Daoy (cell line): Measurements from ENCODE around the gene UTS2R. TPM values are rescaled to one million over a fixed set of nuclear protein-coding genes. Genes with fewer than 3 reads are reported as not detected.
"Not testable (repeated sequence)": the region's sequence is repeated elsewhere in the genome, so short reads cannot be mapped to it uniquely, and the experiment has no call there.

Experiments used
- DNase-seq: peaks from one replicate; pipeline ENCODE4 v3.0.0-alpha.2; 2015; ENCODE audit warnings: low read depth
- total RNA-seq: library from RNA; depleted of rRNA; stranded (reverse); fragments of >200 nt; shearing (Covaris generic); gene quantifications from 2 replicates; pipeline ENCODE4 v1.2.3, GENCODE V29; 2014

UTS2R gene
- total RNA-seq, 1 experiment from 2014 or later, result not detected

GRCh38 chr17:82334204-82334621 is 37.4 kb upstream of the UTS2R start:
- no peak for DNase-seq

- peak; percentile 39 for DNase-seq
Observed at GRCh38 chr17:82334622-82335394, 36.8 kb upstream of the UTS2R start.

DNA sequence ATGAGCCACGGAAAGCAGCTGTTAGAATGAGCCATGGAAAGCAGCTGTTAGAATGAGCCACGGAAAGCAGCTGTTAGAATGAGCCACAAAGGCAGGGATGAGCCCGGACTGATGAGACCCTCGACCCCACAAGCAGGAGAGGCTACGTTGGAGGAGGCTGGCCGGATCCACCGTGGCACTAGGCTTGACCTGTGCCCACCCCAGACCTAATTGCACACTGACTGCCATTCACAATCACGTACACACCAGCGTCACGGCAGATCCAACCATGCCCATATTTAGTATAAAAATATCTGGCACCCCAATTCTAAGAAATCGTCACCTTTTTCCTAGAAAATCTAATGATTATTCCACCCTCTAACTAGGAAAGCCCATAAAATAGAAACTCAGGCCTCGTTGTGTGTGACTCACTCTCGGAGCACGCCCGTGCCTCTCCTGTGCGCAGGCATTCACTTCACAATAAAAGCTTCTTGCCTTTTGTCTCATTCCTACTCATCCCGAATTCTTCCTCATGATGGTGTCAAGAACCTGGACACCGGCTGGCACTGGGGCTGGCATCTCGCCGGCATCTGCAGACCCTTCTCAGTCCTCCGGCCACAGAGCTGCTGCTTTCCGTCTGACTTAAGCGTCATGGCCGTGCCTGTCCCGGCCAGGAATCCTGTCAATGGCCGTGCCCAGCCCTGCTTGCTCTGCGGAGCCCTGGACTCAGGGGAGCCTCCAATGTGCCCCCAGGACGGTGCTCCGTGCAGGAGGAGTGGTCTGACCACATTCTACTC is 32.5 kb upstream of the UTS2R start:
- DNase-seq, result peak; percentile 80

- no peak for DNase-seq
Observed at GRCh38 chr17:82339634-82340580, 31.7 kb upstream of the UTS2R start.

DNA sequence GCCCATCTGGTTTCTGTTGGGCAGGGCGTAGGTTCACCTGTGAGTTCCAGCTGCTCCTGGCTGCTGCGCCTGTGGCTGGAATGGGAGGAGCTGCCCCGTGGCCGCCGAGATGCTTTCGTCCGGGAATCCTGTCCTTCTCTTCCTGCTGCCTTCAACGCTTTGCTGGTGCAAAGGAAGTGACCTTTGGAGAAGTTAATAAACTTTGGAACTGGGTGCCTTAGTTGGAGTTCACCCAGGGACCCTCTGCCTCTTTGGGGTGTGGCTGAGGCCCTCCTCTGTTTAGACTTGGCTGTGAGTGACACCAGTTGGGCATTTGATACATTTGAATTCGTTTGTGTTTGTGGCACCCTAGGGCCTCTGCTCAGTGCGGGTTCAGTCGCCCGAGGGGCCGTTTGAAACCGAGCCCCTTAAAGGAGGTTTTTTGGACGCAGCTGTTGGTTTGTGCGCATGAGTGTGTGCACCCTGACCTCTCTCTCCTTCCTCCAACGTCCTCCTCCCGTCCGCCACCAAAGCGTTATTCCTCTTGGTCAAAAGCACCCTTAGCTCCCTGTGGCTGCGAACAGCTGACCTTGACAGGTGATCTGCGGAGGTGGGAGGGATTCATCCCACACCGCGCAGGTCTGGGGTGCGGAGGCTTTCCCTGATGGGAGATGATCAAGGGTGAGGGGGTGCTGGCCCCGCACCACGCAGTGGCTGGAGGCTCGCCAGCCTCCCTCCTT is 29.0 kb upstream of the UTS2R start:
- no peak for DNase-seq

GRCh38 chr17:82343560-82343959 is 28.0 kb upstream of the UTS2R start:
- DNase-seq, result no peak

GRCh38 chr17:82344175-82344907 is 27.2 kb upstream of the UTS2R start:
- DNase-seq, result no peak

- no peak for DNase-seq
Observed at GRCh38 chr17:82345151-82345976, 26.2 kb upstream of the UTS2R start.

DNA sequence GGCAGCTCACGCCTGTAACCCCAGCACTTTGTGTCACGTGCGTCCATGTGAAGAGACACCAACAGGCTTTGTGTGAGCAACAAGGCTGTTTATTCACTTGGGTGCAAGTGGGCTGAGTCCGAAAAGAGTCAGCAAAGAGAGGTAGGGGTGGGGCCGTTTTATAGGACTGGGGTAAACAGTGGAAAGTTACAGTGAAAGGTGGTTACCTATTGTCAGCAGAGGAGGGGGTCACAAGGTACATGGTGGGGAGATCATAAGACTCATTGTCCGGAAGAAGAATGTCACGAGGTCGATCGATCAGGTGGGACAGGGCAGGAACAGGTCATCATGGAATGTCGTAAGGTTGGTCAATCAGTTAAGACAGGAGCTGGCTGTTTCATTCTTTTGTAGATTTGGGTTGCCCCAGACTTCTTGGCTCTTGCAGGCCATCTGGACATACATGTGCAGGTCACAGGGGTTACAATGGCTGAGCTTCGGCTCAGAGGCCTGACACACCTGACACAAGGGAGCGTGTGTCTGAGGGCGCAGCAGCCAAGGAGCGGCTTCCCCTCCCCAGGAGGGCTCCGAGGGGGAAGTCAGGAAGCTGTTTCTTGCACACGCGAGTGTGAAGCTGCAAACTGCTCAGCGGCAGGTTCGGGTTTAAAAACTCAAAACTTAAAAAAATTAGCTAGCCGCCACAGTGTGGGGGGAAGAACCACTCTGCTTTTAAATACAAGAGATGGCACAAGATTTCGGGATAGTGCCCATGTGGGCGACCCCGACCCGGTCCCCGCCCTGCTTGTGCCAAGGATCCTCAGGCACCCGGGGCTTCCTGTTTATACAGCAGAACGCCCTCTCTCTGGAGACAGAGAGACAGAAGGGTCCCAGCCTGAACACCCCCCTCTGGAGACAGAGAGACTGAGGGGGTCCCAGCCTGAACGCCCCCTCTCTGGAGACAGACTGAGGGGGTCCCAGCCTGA is 24.9 kb upstream of the UTS2R start:
- DNase-seq, result no peak

DNA sequence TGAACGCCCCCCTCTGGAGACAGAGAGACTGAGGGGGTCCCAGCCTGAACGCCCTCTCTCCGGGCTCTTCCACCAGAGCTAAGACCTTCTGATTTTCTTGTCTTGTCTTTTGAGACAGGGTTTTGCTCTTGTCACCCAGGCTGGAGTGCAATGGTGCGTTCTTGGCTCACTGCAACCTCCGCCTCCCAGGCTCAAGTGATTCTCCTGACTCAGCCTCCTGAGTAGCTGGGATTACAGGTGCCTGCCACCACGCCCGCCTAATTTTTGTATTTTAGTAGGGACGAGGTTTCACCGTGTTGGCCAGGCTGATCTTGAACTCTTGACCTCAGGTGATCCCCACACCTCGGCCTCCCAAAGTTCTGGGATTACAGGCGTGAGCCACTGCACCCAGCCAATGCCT is 23.6 kb upstream of the UTS2R start:
- not testable (repeated sequence) for DNase-seq

- DNase-seq, result no peak
Observed at GRCh38 chr17:82348434-82348833, 23.1 kb upstream of the UTS2R start.

DNA sequence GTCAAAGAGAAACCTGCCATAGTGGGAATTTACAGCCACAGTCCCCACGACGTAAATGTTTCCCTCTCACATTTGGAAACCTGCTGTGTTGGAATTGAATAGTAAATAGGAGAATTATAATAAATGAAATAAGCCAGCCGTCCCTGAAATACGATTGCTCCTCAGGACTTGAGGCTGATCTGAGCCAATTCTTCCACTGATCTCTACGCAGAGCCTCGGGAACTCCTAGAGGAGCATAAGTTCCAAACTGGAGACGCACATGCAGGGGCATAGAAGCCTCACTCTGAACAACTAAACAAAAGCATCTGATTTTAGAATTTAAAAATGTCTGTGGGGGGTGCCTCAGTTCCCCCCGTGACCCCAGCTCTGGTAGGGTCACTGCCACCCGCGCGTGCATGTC is 22.7 kb upstream of the UTS2R start:
- no peak for DNase-seq

DNA sequence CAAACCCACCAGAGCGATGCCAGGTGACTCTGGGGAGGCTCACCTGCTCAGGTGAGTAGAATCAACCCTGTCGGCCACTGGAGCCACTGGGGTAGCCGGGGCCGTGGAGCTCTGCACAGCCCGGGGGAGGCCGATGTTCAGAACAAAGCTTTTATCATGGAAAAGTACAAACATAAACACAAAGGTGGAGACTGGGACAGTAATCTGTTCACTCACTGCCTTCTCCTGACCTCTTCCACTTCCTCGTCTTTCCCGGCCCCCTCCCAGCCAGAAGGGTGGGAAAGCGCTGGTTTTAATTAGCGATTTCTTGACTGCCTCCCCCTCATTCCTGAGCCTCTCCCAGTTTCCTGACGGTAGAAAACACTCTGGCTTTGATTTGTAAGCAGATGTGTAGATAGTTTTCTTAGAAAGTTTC is 22.3 kb upstream of the UTS2R start:
- no peak for DNase-seq

- peak; percentile 68 for DNase-seq
Observed at GRCh38 chr17:82350182-82351030, 21.2 kb upstream of the UTS2R start.

DNA sequence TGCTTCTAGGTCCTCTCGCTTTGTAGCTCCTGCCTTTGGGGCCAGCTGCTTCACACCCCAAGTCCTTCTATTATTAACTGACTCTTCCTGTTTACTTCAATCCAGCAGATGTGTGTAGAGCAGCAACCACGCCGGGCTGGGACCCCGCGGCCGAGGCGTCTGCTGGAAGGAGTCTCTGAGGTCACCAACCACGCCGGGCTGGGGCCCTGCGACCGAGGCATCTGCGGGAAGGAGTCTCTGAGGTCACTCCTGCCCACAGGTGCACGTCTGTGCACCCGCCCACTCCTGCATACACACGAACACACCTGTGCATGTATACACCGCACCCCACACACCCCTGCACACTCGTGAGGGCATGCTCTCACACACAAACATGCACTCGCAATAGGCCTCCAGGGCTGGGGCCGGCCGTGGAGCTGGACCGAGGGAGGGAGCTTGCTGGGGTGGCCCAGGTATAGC is 20.3 kb upstream of the UTS2R start:
- DNase-seq, result no peak

- DNase-seq, result peak; percentile 86
Observed at GRCh38 chr17:82351713-82352488, 19.7 kb upstream of the UTS2R start.

DNA sequence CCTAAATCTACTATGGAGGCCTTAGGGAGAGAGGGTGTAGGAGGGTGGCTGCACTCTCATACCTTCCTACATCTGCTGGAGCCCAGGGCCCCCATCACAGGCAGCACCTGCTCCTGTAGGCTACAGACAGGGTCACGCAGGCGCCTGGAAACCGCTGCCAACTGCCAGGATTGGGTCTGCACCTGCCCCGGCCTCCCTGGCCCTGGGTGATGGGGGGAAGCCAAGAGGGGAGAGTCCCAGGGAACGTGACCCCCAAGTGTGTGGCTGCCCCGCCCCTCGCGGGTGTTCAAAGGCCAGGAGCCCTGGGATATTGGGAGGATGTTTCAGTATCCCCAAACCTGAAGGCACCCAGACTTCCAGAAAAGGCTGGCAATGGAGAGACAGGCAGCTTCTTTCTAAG is 18.1 kb upstream of the UTS2R start:
- no peak for DNase-seq
